GM18507 (cell line): ENCODE measurements around the gene SURF4.

Source experiments
- DNase-seq: peaks from one replicate; pipeline ENCODE4 v3.0.0; 2011; ENCODE audit warnings: low read depth; ENCODE audit not compliant: insufficient read length; ENCODE audit errors: extremely low spot score
- FAIRE-seq: peaks from 2 replicates; lab custom pipeline; 2011; peaks lifted over from hg19 to GRCh38; lab: Jason Lieb, UNC

The SURF4 gene

GRCh38 chr9:133357656-133358055, 18.2 kb downstream of the SURF4 start:
- DNase-seq (no peak), FAIRE-seq (no peak)

- DNase-seq (peak; percentile 78), FAIRE-seq (peak; percentile 56)
Measured at GRCh38 chr9:133356391-133357091, 19.3 kb downstream of the SURF4 start, which contains the start of the genes SURF1 and SURF2. Gene SURF1, minus strand, starts transcription at chr9:133356487. Its CDS starts 34 bp downstream, at chr9:133356453. Gene SURF2, plus strand, starts transcription at chr9:133356550. Its CDS starts 43 bp downstream, at chr9:133356593.

GRCh38 chr9:133355881-133356357, 19.9 kb downstream of the SURF4 start:
- DNase-seq (no peak), FAIRE-seq (no peak)

GRCh38 chr9:133354766-133355165, 21.1 kb downstream of the SURF4 start:
- DNase-seq = no peak
- no peak for FAIRE-seq

- no peak for DNase-seq
- no peak for FAIRE-seq
Measured at GRCh38 chr9:133353548-133353947, 22.3 kb downstream of the SURF4 start.

- DNase-seq (no peak), FAIRE-seq (no peak)
Measured at GRCh38 chr9:133352635-133353340, 23.1 kb downstream of the SURF4 start.

GRCh38 chr9:133351908-133352634, 23.8 kb downstream of the SURF4 start:
- FAIRE-seq (no peak), DNase-seq (no peak)

- FAIRE-seq (no peak), DNase-seq (no peak)
Measured at GRCh38 chr9:133351526-133351907, 24.3 kb downstream of the SURF4 start.

GRCh38 chr9:133349965-133350616, 25.8 kb downstream of the SURF4 start:
- FAIRE-seq = no peak
- DNase-seq = no peak

GRCh38 chr9:133348718-133349573, 26.9 kb downstream of the SURF4 start:
- DNase-seq (no peak), FAIRE-seq (no peak)

- peak; percentile 89 for DNase-seq
- FAIRE-seq = peak; percentile 91
Measured at GRCh38 chr9:133347985-133348717, 27.7 kb downstream of the SURF4 start, which contains the start of the genes MED22 and RPL7A. Gene MED22, minus strand, starts transcription at chr9:133348131. Its CDS starts 1,469 bp downstream, at chr9:133346662. Gene RPL7A, plus strand, starts transcription at chr9:133348218. Its CDS starts 26 bp downstream, at chr9:133348244.

- DNase-seq = peak; percentile 40
- no peak for FAIRE-seq
Measured at GRCh38 chr9:133347515-133347984, 28.3 kb downstream of the SURF4 start.

GRCh38 chr9:133346021-133346785, 29.7 kb downstream of the SURF4 start:
- no peak for FAIRE-seq
- DNase-seq = no peak

- DNase-seq (no peak), FAIRE-seq (no peak)
Measured at GRCh38 chr9:133345596-133345995, 30.3 kb downstream of the SURF4 start.

GRCh38 chr9:133344979-133345378, 30.9 kb downstream of the SURF4 start:
- DNase-seq (no peak), FAIRE-seq (no peak)

GRCh38 chr9:133344071-133344470, 31.8 kb downstream of the SURF4 start:
- DNase-seq (no peak), FAIRE-seq (no peak)

GRCh38 chr9:133342570-133342969, 33.3 kb downstream of the SURF4 start:
- FAIRE-seq = no peak
- no peak for DNase-seq
